HUDEP-2 (cell line): Measurements from ENCODE around the gene CCDC146.
"Not testable (repeated sequence)": the region's sequence is repeated elsewhere in the genome, so short reads cannot be mapped to it uniquely, and the experiment has no call there.

Experiments
- DNase-seq, 76 experiments: peaks; one replicate each; lab custom pipeline; 2025; ENCODE audit not compliant: unreplicated experiment in 76 of 76; lab: John Stamatoyannopoulos, UW

CCDC146 gene

GRCh38 chr7:77199013-77199966, 76.9 kb downstream of the CCDC146 start, which contains the start of gene FGL2:
Gene FGL2 (minus strand): TSS chr7:77199819. CDS start chr7:77199793, 26 bp downstream.
- no peak for DNase-seq

- no peak for DNase-seq
Measured at GRCh38 chr7:77200542-77200941, 78.1 kb downstream of the CCDC146 start.

- DNase-seq: no peak
Measured at GRCh38 chr7:77202481-77202976, 80.1 kb downstream of the CCDC146 start.

GRCh38 chr7:77205706-77206105, 83.3 kb downstream of the CCDC146 start:
- DNase-seq: no peak

GRCh38 chr7:77208416-77208815, 86.0 kb downstream of the CCDC146 start:
- DNase-seq: no peak

- no peak for DNase-seq
Measured at GRCh38 chr7:77209479-77210139, 87.2 kb downstream of the CCDC146 start.

- DNase-seq: no peak
Measured at GRCh38 chr7:77216181-77216845, 93.9 kb downstream of the CCDC146 start.

- DNase-seq: no peak
Measured at GRCh38 chr7:77217474-77218185, 95.2 kb downstream of the CCDC146 start.

GRCh38 chr7:77219701-77220331, 97.4 kb downstream of the CCDC146 start:
- not testable (repeated sequence) for DNase-seq

- no peak for DNase-seq
Measured at GRCh38 chr7:77222065-77222464, 99.7 kb downstream of the CCDC146 start.

- no peak for DNase-seq
Measured at GRCh38 chr7:77222819-77223218, 100.4 kb downstream of the CCDC146 start.

- DNase-seq: no peak
Measured at GRCh38 chr7:77223261-77223660, 100.8 kb downstream of the CCDC146 start.

- DNase-seq: no peak
Measured at GRCh38 chr7:77226357-77226839, 104.0 kb downstream of the CCDC146 start.

- not testable (repeated sequence) for DNase-seq
Measured at GRCh38 chr7:77228795-77229194, 106.4 kb downstream of the CCDC146 start.

- no peak for DNase-seq
Measured at GRCh38 chr7:77232467-77232866, 110.1 kb downstream of the CCDC146 start.

- no peak for DNase-seq
Measured at GRCh38 chr7:77235276-77235675, 112.9 kb downstream of the CCDC146 start.

GRCh38 chr7:77238703-77239136, 116.3 kb downstream of the CCDC146 start:
- no peak for DNase-seq

- DNase-seq: no peak
Measured at GRCh38 chr7:77239471-77239870, 117.1 kb downstream of the CCDC146 start.

GRCh38 chr7:77242068-77242467, 119.7 kb downstream of the CCDC146 start:
- no peak for DNase-seq

- DNase-seq: no peak
Measured at GRCh38 chr7:77242554-77242953, 120.1 kb downstream of the CCDC146 start.
